Activated CD4-positive, alpha-beta memory T cell treated with anti-CD3 and anti-CD28 coated beads, Interleukin-2, amount 10 ng/mL, durations not matched to agents 7 days and 5 days (primary cell): ENCODE results near the gene ACOXL. TPM values are rescaled to one million over a fixed set of nuclear protein-coding genes. Genes with fewer than 3 reads are reported as not detected.

Experiments used
- CTCF ChIA-PET: fragments of 350-600 bp; sonication (Branson Sonifier 250); formaldehyde crosslinking; loops from one replicate; lab custom pipeline; 2021; ENCODE audit warnings: antibody characterized with exemption, inconsistent platforms; lab: Charles Lee
- POLR2A ChIA-PET: fragments of 350-600 bp; sonication (Branson Sonifier 250); formaldehyde crosslinking; loops from one replicate; lab custom pipeline; 2021; ENCODE audit warnings: antibody characterized with exemption; lab: Charles Lee
- DNase-seq: peaks from one replicate; pipeline ENCODE4 v3.0.0-alpha.2; 2020
- H3K27ac Mint-ChIP-seq: one replicate; pipeline ENCODE4 v1.8.0; 2021; ENCODE audit warnings: mild to moderate bottlenecking, mixed read lengths
- H3K27me3 Mint-ChIP-seq: one replicate; pipeline ENCODE4 v1.8.0; 2021; ENCODE audit warnings: mixed read lengths
- H3K36me3 Mint-ChIP-seq: one replicate; pipeline ENCODE4 v1.8.0; 2021; ENCODE audit warnings: low read depth, mixed read lengths
- H3K4me1 Mint-ChIP-seq: one replicate; pipeline ENCODE4 v1.8.0; 2021; ENCODE audit warnings: mixed read lengths
- H3K4me3 Mint-ChIP-seq: one replicate; pipeline ENCODE4 v1.8.0; 2021; ENCODE audit warnings: mild to moderate bottlenecking, mixed read lengths
- H3K9me3 Mint-ChIP-seq: one replicate; pipeline ENCODE4 v1.8.0; 2021; ENCODE audit warnings: mixed read lengths
- total RNA-seq, 2 experiments: library from RNA; stranded (reverse); gene quantifications; one replicate each; pipeline ENCODE4 v1.2.3, GENCODE V29; 2021

Gene ACOXL
- total RNA-seq, 2 experiments from 2014 or later = 0.18 to 0.30 TPM

GRCh38 chr2:111143107-111143842 is 410.9 kb downstream of the ACOXL start:
- H3K4me1 Mint-ChIP-seq = peaks cover 8% of the 10 kb centered on the region

GRCh38 chr2:111143843-111144198 is 411.4 kb downstream of the ACOXL start:
- no peaks in the 10 kb centered on the region for H3K9me3 Mint-ChIP-seq
- H3K4me1 Mint-ChIP-seq = peaks cover 8% of the 10 kb centered on the region
- DNase-seq = no peak
- H3K36me3 Mint-ChIP-seq = peaks cover 20% of the 10 kb centered on the region
- ChIA-PET CTCF (no interaction called here), POLR2A (no interaction called here)
- H3K4me3 Mint-ChIP-seq = no peak overlapping the region
- no peaks in the 10 kb centered on the region for H3K27me3 Mint-ChIP-seq
- H3K27ac Mint-ChIP-seq = no peak overlapping the region

More at GRCh38 chr2:111143107-111143842, 410.9 kb downstream of the ACOXL start:
- Mint-ChIP-seq H3K9me3 (no peaks in the 10 kb centered on the region), H3K27ac (no peak overlapping the region), H3K4me3 (no peak overlapping the region), H3K36me3 (peaks cover 20% of the 10 kb centered on the region), H3K27me3 (no peaks in the 10 kb centered on the region)
- POLR2A ChIA-PET = no interaction called here
- DNase-seq = no peak
- CTCF ChIA-PET = no interaction called here

- POLR2A ChIA-PET = no interaction called here
Observed at GRCh38 chr2:111145103-111145760, 412.9 kb downstream of the ACOXL start.

GRCh38 chr2:111145951-111146350 is 413.6 kb downstream of the ACOXL start:
- Mint-ChIP-seq H3K27me3 (peaks cover 3% of the 10 kb centered on the region), H3K36me3 (peaks cover 18% of the 10 kb centered on the region), H3K4me3 (no peak overlapping the region), H3K4me1 (peaks cover 8% of the 10 kb centered on the region), H3K9me3 (no peaks in the 10 kb centered on the region), H3K27ac (no peak overlapping the region)
- CTCF ChIA-PET = no interaction called here
- POLR2A ChIA-PET = no interaction called here
- no peak for DNase-seq

More at GRCh38 chr2:111145103-111145760, 412.9 kb downstream of the ACOXL start:
- DNase-seq = no peak
- Mint-ChIP-seq H3K4me1 (peaks cover 8% of the 10 kb centered on the region), H3K4me3 (no peak overlapping the region), H3K27ac (no peak overlapping the region), H3K36me3 (peaks cover 21% of the 10 kb centered on the region), H3K27me3 (peaks cover 3% of the 10 kb centered on the region), H3K9me3 (no peaks in the 10 kb centered on the region)
- CTCF ChIA-PET = no interaction called here

- ChIA-PET POLR2A (no interaction called here), CTCF (no interaction called here)
- Mint-ChIP-seq H3K9me3 (no peaks in the 10 kb centered on the region), H3K4me1 (no peaks in the 10 kb centered on the region), H3K27me3 (peaks cover 3% of the 10 kb centered on the region), H3K27ac (no peak overlapping the region), H3K4me3 (no peak overlapping the region), H3K36me3 (peaks cover 29% of the 10 kb centered on the region)
- DNase-seq = no peak
Observed at GRCh38 chr2:111148225-111148873, 416.0 kb downstream of the ACOXL start.

- no peaks in the 10 kb centered on the region for H3K4me1 Mint-ChIP-seq
- peaks cover 3% of the 10 kb centered on the region for H3K27me3 Mint-ChIP-seq
- no peak overlapping the region for H3K27ac Mint-ChIP-seq
- ChIA-PET CTCF (no interaction called here), POLR2A (no interaction called here)
- H3K9me3 Mint-ChIP-seq = no peaks in the 10 kb centered on the region
- no peak overlapping the region for H3K4me3 Mint-ChIP-seq
- peaks cover 29% of the 10 kb centered on the region for H3K36me3 Mint-ChIP-seq
- no peak for DNase-seq
Observed at GRCh38 chr2:111148925-111149324, 416.6 kb downstream of the ACOXL start.

- Mint-ChIP-seq H3K36me3 (peaks cover 26% of the 10 kb centered on the region), H3K9me3 (no peaks in the 10 kb centered on the region), H3K4me3 (no peak overlapping the region), H3K4me1 (no peaks in the 10 kb centered on the region), H3K27ac (no peak overlapping the region), H3K27me3 (peaks cover 3% of the 10 kb centered on the region)
- ChIA-PET CTCF (no interaction called here), POLR2A (no interaction called here)
- no peak for DNase-seq
Observed at GRCh38 chr2:111149882-111150455, 417.6 kb downstream of the ACOXL start.

GRCh38 chr2:111154758-111155157 is 422.4 kb downstream of the ACOXL start:
- Mint-ChIP-seq H3K4me3 (no peak overlapping the region), H3K9me3 (no peaks in the 10 kb centered on the region), H3K36me3 (peaks cover 26% of the 10 kb centered on the region), H3K27me3 (peaks cover 6% of the 10 kb centered on the region), H3K4me1 (no peaks in the 10 kb centered on the region), H3K27ac (no peak overlapping the region)
- ChIA-PET POLR2A (no interaction called here), CTCF (interaction anchor here (1.3 kb wide), 1 partner anchor 343 kb away, joined by 3 read pairs; no protein-coding TSS in a partner anchor)
- no peak for DNase-seq

GRCh38 chr2:111155610-111156009 is 423.2 kb downstream of the ACOXL start:
- Mint-ChIP-seq H3K27me3 (peaks cover 3% of the 10 kb centered on the region), H3K9me3 (no peaks in the 10 kb centered on the region), H3K4me3 (no peak overlapping the region), H3K36me3 (peaks cover 19% of the 10 kb centered on the region), H3K27ac (no peak overlapping the region), H3K4me1 (no peaks in the 10 kb centered on the region)
- ChIA-PET POLR2A (no interaction called here), CTCF (no interaction called here)
- no peak for DNase-seq

- Mint-ChIP-seq H3K9me3 (no peaks in the 10 kb centered on the region), H3K36me3 (peaks cover 14% of the 10 kb centered on the region), H3K27me3 (peaks cover 6% of the 10 kb centered on the region), H3K4me1 (peaks cover under 1% of the 10 kb centered on the region), H3K4me3 (no peak overlapping the region), H3K27ac (no peak overlapping the region)
- CTCF ChIA-PET = interaction anchor here (1.9 kb wide), 1 partner anchor 11 kb away, joined by 5 read pairs; no protein-coding TSS in a partner anchor
- DNase-seq = no peak
- POLR2A ChIA-PET = no interaction called here
Observed at GRCh38 chr2:111156529-111156928, 424.2 kb downstream of the ACOXL start.

GRCh38 chr2:111157071-111157661 is 424.8 kb downstream of the ACOXL start:
- Mint-ChIP-seq H3K4me3 (no peak overlapping the region), H3K27ac (no peak overlapping the region), H3K36me3 (peaks cover 9% of the 10 kb centered on the region), H3K27me3 (peaks cover 8% of the 10 kb centered on the region), H3K9me3 (no peaks in the 10 kb centered on the region), H3K4me1 (peaks cover 3% of the 10 kb centered on the region)
- ChIA-PET CTCF (interaction anchor here (1.9 kb wide), 1 partner anchor 11 kb away, joined by 5 read pairs; no protein-coding TSS in a partner anchor), POLR2A (no interaction called here)
- no peak for DNase-seq

- peaks cover 7% of the 10 kb centered on the region for H3K36me3 Mint-ChIP-seq
- CTCF ChIA-PET = interaction anchor here (1.9 kb wide), 1 partner anchor 10 kb away, joined by 5 read pairs; no protein-coding TSS in a partner anchor
Observed at GRCh38 chr2:111157798-111158197, 425.4 kb downstream of the ACOXL start.

More at GRCh38 chr2:111157798-111158197, 425.4 kb downstream of the ACOXL start:
- no peak for DNase-seq
- POLR2A ChIA-PET = no interaction called here
- Mint-ChIP-seq H3K27ac (no peak overlapping the region), H3K27me3 (peaks cover 8% of the 10 kb centered on the region), H3K9me3 (no peaks in the 10 kb centered on the region), H3K4me1 (peaks cover 9% of the 10 kb centered on the region), H3K4me3 (no peak overlapping the region)
